Subcutaneous adipose tissue (tissue), 4 donors: ENCODE data around the gene PTPRN2. TPM values are rescaled to one million over a fixed set of nuclear protein-coding genes. Genes with fewer than 3 reads are reported as not detected.

Experiments
- CTCF ChIP-seq: fragments of 450-650 bp; IDR thresholded peaks from one replicate; pipeline ENCODE4 v1.5.1; 2016; ENCODE audit warnings: low read depth, mild to moderate bottlenecking, control low read depth, antibody characterized with exemption, moderate library complexity
- total RNA-seq, 4 donors: library from RNA; depleted of rRNA; stranded (reverse); fragments of >200 nt; gene quantifications; one replicate each; pipeline ENCODE4 v1.1.0, GENCODE V29; 2016

Gene PTPRN2
- total RNA-seq, 4 donors from 2014 or later, result 2.0 to 4.6 (median 3.7) TPM

- no peak for TF ChIP-seq CTCF
These were observed 61.8 kb downstream of the PTPRN2 start for GRCh38 chr7:158525648-158526484.

GRCh38 chr7:158524749-158525635, 62.6 kb downstream of the PTPRN2 start:
- no peak for TF ChIP-seq CTCF

- no peak for TF ChIP-seq CTCF
These were observed 66.8 kb downstream of the PTPRN2 start for GRCh38 chr7:158520825-158521224.

DNA sequence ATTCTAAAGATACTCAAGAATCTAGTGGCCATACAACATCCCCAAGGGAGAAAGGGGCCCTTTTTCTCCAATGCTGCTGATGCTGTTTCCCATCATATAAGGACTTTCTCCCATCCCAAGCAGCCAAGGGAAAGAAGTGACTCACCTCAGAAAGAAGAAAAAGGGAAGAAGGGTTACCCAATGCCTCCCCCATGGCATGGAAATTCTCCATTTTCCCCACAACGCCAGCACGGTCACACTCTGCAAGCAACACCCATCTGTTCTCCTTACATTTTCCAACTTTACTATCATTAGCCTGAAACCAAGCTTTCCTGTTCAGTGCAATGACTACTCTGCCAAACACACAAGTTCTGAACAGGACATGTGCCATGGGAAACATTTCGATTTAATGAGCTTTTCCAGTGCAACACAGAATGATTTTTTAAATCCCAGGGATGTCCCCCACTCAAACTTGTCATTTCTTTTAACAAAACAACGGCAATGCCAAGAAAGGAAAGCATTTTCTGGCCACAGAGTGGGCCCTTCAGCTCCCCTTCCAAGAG, 67.9 kb downstream of the PTPRN2 start:
- no peak for TF ChIP-seq CTCF

DNA sequence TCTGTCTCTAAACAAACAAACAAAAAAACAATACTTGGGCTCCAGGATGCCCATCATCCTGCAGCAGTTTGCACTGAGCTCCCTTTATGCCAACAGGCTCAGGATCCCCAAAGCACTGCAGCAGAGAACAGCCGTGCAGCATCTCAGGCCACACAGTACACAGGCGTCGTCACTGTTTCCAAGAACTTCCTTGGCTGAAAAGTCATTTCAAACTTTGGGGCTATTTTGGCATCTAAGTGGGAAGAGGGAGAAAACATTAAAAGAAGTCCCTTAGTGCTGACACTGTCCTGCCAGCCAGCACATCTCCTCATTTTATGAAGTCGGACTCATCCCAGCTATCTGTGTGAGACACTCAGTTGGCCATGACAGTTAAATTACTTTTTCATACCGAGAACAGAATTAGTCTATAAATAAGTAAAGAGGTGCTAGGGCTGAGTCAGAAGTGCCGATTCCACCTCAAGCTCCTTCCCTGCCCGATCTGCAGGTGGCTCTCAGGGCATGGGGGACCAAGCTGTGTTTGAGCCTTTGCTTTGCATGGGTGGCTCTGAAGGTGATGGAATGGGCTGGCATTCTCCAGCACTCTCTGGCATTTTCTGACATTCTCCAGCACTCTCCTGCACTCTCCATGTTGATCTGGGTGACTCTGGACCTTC, 68.5 kb downstream of the PTPRN2 start:
- TF ChIP-seq CTCF, result no peak

- no peak for TF ChIP-seq CTCF
These were observed 70.1 kb downstream of the PTPRN2 start for GRCh38 chr7:158517571-158517970.

DNA sequence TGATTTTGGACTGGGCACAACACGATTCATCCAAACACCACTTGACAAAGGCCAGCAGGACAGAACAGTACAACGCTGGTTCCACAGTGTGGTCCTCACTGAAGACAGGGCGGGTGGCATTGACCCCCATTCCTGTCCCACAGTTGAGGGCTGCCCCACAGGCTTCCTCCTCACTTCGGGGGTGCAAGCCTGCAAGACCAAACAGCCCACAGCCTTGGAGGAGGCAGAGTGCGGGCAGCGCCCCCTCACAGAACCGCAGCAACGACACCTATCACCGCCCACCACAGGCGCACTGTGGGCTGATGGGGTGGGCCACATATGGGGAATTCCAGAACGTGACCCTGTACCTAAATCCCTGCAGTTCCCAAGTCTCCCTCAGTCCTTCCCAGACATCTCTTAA, 70.6 kb downstream of the PTPRN2 start:
- no peak for TF ChIP-seq CTCF
